Fibroblast of gingiva (primary cell): ENCODE results near the gene NPIPB8.
"Not testable (repeated sequence)": the region's sequence is repeated elsewhere in the genome, so short reads cannot be mapped to it uniquely, and the experiment has no call there.

ENCODE experiments used
- DNase-seq: peaks from one replicate; pipeline ENCODE4 v3.0.0-alpha.2; 2011; ENCODE audit warnings: low read depth

Gene NPIPB8

GRCh38 chr16:28637765-28638164 is at the start of gene NPIPB8:
TSS of gene NPIPB8 (plus strand) at chr16:28638065. CDS start at chr16:28638361, 296 bp downstream.
- DNase-seq = not testable (repeated sequence)

- DNase-seq = no peak
Measured at GRCh38 chr16:28589069-28589468, 48.8 kb upstream of the NPIPB8 start.

- DNase-seq = no peak
Measured at GRCh38 chr16:28589930-28590329, 47.9 kb upstream of the NPIPB8 start.

- no peak for DNase-seq
Measured at GRCh38 chr16:28590384-28591340, 47.2 kb upstream of the NPIPB8 start.

- DNase-seq = no peak
Measured at GRCh38 chr16:28591355-28591754, 46.5 kb upstream of the NPIPB8 start.

- no peak for DNase-seq
Measured at GRCh38 chr16:28592511-28592910, 45.4 kb upstream of the NPIPB8 start.

- DNase-seq = no peak
Measured at GRCh38 chr16:28592979-28593553, 44.8 kb upstream of the NPIPB8 start.

GRCh38 chr16:28595451-28595850 is 42.4 kb upstream of the NPIPB8 start:
- DNase-seq = not testable (repeated sequence)

- no peak for DNase-seq
Measured at GRCh38 chr16:28596115-28596630, 41.7 kb upstream of the NPIPB8 start.

- no peak for DNase-seq
Measured at GRCh38 chr16:28596840-28597691, 40.8 kb upstream of the NPIPB8 start, which contains the start of gene SULT1A2. TSS of gene SULT1A2 (minus strand) at chr16:28597050. CDS start at chr16:28595930, 1,120 bp downstream.

- DNase-seq = no peak
Measured at GRCh38 chr16:28597692-28598261, 40.1 kb upstream of the NPIPB8 start.

- not testable (repeated sequence) for DNase-seq
Measured at GRCh38 chr16:28599377-28600285, 38.2 kb upstream of the NPIPB8 start.

GRCh38 chr16:28600965-28601364 is 36.9 kb upstream of the NPIPB8 start:
- not testable (repeated sequence) for DNase-seq

GRCh38 chr16:28601589-28601988 is 36.3 kb upstream of the NPIPB8 start:
- not testable (repeated sequence) for DNase-seq

- DNase-seq = not testable (repeated sequence)
Measured at GRCh38 chr16:28602062-28602461, 35.8 kb upstream of the NPIPB8 start.

GRCh38 chr16:28602529-28602928 is 35.3 kb upstream of the NPIPB8 start:
- no peak for DNase-seq

GRCh38 chr16:28603381-28604185 is 34.3 kb upstream of the NPIPB8 start:
- no peak for DNase-seq

GRCh38 chr16:28604186-28604565 is 33.7 kb upstream of the NPIPB8 start:
- no peak for DNase-seq

- no peak for DNase-seq
Measured at GRCh38 chr16:28606291-28607115, 31.4 kb upstream of the NPIPB8 start.
